Loucy (cell line): ENCODE results near the gene AK2.

Experiments
- H2AFZ ChIP-seq: fragments of 200-600 bp; sonication (generic); 2 replicates; pipeline ENCODE4 v1.6.0; 2016; ENCODE audit warnings: antibody characterized with exemption, mild to moderate bottlenecking, low read length, moderate library complexity
- H3F3A ChIP-seq: fragments of 200-600 bp; 2 replicates; pipeline ENCODE4 v1.6.0; 2016; ENCODE audit warnings: antibody characterized with exemption, low read depth, mild to moderate bottlenecking
- H3K27me3 ChIP-seq: fragments of 200-600 bp; sonication (generic); 2 replicates; pipeline ENCODE4 v1.6.1; 2014; ENCODE audit warnings: low read length, mild to moderate bottlenecking; ENCODE audit not compliant: insufficient read depth, poor library complexity, severe bottlenecking
- H3K36me3 ChIP-seq: fragments of 200-600 bp; sonication (generic); 2 replicates; pipeline ENCODE4 v1.6.1; 2016; ENCODE audit warnings: low read length; ENCODE audit not compliant: insufficient read depth
- H3K4me1 ChIP-seq: fragments of 200-600 bp; sonication (generic); 2 replicates; pipeline ENCODE4 v1.5.1; 2014; ENCODE audit warnings: low read length, mild to moderate bottlenecking; ENCODE audit not compliant: insufficient read depth, poor library complexity, severe bottlenecking
- H3K4me2 ChIP-seq: fragments of 200-600 bp; sonication (generic); 2 replicates; pipeline ENCODE4 v1.6.0; 2014; ENCODE audit warnings: antibody characterized with exemption, low read length, low read depth, mild to moderate bottlenecking; ENCODE audit not compliant: poor library complexity, severe bottlenecking
- H3K4me3 ChIP-seq: fragments of 200-600 bp; sonication (generic); 2 replicates; pipeline ENCODE4 v1.5.1; 2014; ENCODE audit warnings: low read length, mild to moderate bottlenecking, mixed read lengths; ENCODE audit not compliant: poor library complexity, severe bottlenecking
- H3K79me2 ChIP-seq: fragments of 200-600 bp; sonication (generic); 2 replicates; pipeline ENCODE4 v1.6.1; 2014; ENCODE audit warnings: low read length; ENCODE audit not compliant: insufficient read depth
- H3K9ac ChIP-seq: fragments of 200-600 bp; sonication (generic); 2 replicates; pipeline ENCODE4 v1.6.0; 2014; ENCODE audit warnings: mild to moderate bottlenecking, low read depth, low read length, moderate library complexity; ENCODE audit not compliant: poor library complexity, severe bottlenecking
- H3K9me2 ChIP-seq: fragments of 200-600 bp; sonication (generic); replicated peaks from 2 replicates; pipeline ENCODE4 v1.6.1; 2016; ENCODE audit warnings: low read depth, low read length, mixed read lengths
- H3K9me3 ChIP-seq: fragments of 200-600 bp; sonication (generic); 2 replicates; pipeline ENCODE4 v1.6.1; 2014; ENCODE audit warnings: mild to moderate bottlenecking, antibody characterized with exemption, low read length, low read depth; ENCODE audit not compliant: insufficient read depth
- H4K20me1 ChIP-seq: fragments of 200-600 bp; sonication (generic); 2 replicates; pipeline ENCODE4 v1.6.0; 2014; ENCODE audit warnings: antibody characterized with exemption, low read length, mild to moderate bottlenecking; ENCODE audit not compliant: insufficient read depth, poor library complexity, severe bottlenecking
- EZH2phosphoT487 ChIP-seq: fragments of 200-600 bp; IDR thresholded peaks from 2 replicates; pipeline ENCODE4 v1.6.1; 2018; ENCODE audit warnings: antibody characterized with exemption, mild to moderate bottlenecking, moderate library complexity, borderline replicate concordance
- TF ChIP-seq, protein P1 (sequence below): fragments of 200-600 bp; sonication (generic); conservative IDR thresholded peaks from 2 replicates; pipeline ENCODE4 v1.5.1; 2014; ENCODE audit warnings: mild to moderate bottlenecking, antibody characterized with exemption, low read length

Gene AK2

DNA sequence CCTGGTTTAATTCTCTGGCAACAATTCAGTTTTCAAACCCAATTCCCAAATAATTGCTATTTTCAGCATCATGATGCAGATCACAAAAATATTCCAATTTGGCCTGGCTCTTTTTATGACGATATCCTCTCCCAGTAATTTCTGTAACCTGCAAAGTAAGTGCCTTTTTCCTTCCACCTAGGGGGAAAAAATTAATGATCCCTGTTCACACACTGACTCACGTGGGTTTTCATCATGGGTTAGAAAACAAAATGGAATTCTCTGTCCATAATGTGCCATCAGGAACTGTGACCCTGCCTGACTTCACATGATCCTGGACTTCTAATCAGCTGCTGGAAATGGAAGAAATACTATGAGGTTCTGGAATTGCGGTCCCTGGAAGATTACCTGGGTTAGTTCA lies 24.5 kb downstream of the AK2 start:
- Histone ChIP-seq H4K20me1 (no peaks in the 10 kb centered on the region), H2AFZ (no peak overlapping the region), H3K4me1 (no peaks in the 10 kb centered on the region), H3K9me2 (no peaks in the 10 kb centered on the region), H3K27me3 (no peaks in the 10 kb centered on the region), H3K9me3 (no peaks in the 10 kb centered on the region), H3K4me2 (no peak overlapping the region), H3K9ac (no peak overlapping the region), H3K79me2 (no peaks in the 10 kb centered on the region), H3K4me3 (no peak overlapping the region), H3K36me3 (peaks cover 77% of the 10 kb centered on the region), H3F3A (no peaks in the 10 kb centered on the region)
- TF ChIP-seq EZH2phosphoT487 = no peak
- TF ChIP-seq, protein P1, sequence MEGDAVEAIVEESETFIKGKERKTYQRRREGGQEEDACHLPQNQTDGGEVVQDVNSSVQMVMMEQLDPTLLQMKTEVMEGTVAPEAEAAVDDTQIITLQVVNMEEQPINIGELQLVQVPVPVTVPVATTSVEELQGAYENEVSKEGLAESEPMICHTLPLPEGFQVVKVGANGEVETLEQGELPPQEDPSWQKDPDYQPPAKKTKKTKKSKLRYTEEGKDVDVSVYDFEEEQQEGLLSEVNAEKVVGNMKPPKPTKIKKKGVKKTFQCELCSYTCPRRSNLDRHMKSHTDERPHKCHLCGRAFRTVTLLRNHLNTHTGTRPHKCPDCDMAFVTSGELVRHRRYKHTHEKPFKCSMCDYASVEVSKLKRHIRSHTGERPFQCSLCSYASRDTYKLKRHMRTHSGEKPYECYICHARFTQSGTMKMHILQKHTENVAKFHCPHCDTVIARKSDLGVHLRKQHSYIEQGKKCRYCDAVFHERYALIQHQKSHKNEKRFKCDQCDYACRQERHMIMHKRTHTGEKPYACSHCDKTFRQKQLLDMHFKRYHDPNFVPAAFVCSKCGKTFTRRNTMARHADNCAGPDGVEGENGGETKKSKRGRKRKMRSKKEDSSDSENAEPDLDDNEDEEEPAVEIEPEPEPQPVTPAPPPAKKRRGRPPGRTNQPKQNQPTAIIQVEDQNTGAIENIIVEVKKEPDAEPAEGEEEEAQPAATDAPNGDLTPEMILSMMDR = no peak

DNA sequence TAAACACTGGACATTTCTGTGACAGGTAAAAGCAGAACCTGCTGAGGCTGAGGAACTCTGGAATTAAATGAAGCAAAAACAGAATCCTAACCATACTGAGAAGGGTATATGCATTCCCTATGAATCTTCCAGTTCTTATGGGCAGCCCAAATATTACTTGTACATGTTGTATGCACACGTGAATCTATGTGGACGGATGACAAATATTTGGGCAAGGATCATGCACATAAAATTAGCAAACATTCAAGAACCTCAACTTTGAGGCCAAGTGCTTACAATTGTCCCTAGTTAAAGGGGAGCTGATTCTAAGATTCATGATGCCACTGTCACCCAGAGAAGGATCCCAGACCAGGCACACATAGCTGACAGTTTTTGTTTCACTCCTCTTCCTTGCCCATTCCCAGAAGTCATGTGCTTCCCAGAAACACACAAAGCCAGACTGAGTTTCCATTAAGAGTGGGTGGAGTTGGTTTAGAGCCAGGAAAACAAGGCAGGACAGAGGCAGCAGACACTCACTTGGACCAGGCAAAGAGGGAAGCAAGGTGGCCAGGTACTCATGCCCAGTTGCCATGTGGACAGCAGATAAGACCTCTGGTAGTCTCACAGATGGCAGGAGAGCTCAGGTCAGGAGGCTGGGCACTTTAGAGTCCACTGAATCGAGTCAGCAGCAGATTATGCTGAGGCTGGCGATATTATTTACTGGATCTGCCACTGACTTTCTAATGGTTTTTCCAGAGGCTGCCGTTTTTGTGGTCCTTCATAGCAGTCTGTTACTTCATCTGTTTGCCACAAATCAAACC lies 25.6 kb downstream of the AK2 start:
- H3K9me2 ChIP-seq = no peaks in the 10 kb centered on the region
- no peak overlapping the region for H3K4me2 ChIP-seq
- no peak overlapping the region for H3K4me3 ChIP-seq
- no peaks in the 10 kb centered on the region for H4K20me1 ChIP-seq
- H3K9ac ChIP-seq = no peak overlapping the region
- H3K79me2 ChIP-seq = no peaks in the 10 kb centered on the region
- H3K36me3 ChIP-seq = peaks cover 73% of the 10 kb centered on the region
- H3F3A ChIP-seq = no peaks in the 10 kb centered on the region
- H3K4me1 ChIP-seq = no peaks in the 10 kb centered on the region
- TF ChIP-seq EZH2phosphoT487 = no peak
- TF ChIP-seq, protein P1 = no peak
- H2AFZ ChIP-seq = no peak overlapping the region
- no peaks in the 10 kb centered on the region for H3K27me3 ChIP-seq
- no peaks in the 10 kb centered on the region for H3K9me3 ChIP-seq

DNA sequence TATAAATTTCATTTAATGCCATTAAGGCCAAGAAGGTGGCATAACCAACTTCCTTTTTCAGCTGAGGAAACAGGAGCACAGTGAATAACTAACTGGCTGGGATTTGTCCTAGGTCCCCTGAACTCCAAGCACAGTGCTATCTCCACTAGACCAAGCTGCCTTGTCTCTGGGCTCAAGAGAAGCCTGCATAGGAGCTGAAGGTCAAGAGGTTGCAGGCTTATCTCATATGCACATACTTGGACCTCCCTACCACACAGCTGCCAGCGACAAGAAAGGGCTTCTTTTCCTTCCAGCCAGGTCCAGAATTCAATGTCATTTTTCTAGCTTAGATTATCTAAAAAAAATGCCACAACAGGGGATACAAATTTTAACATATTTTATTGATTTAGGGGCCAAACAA lies 27.1 kb downstream of the AK2 start:
- no peaks in the 10 kb centered on the region for H3K79me2 ChIP-seq
- TF ChIP-seq, protein P1 = no peak
- TF ChIP-seq EZH2phosphoT487 = no peak
- H3K4me3 ChIP-seq = no peak overlapping the region
- no peaks in the 10 kb centered on the region for H3K9me2 ChIP-seq
- H3K9ac ChIP-seq = no peak overlapping the region
- no peaks in the 10 kb centered on the region for H4K20me1 ChIP-seq
- H2AFZ ChIP-seq = no peak overlapping the region
- H3K27me3 ChIP-seq = no peaks in the 10 kb centered on the region
- no peaks in the 10 kb centered on the region for H3K4me1 ChIP-seq
- no peaks in the 10 kb centered on the region for H3K9me3 ChIP-seq
- peaks cover 66% of the 10 kb centered on the region for H3K36me3 ChIP-seq
- H3K4me2 ChIP-seq = no peak overlapping the region
- H3F3A ChIP-seq = no peaks in the 10 kb centered on the region
